COLO668 (cell line): ENCODE measurements around the gene GTSE1.
A peak's percentile ranks its signal among the peaks of the same experiment; 100 is the strongest.
"Not testable (repeated sequence)": the region's sequence is repeated elsewhere in the genome, so short reads cannot be mapped to it uniquely, and the experiment has no call there.

ENCODE experiments used
- DNase-seq: peaks from one replicate; lab custom pipeline; 2025; ENCODE audit not compliant: unreplicated experiment; lab: John Stamatoyannopoulos, UW

Gene GTSE1

GRCh38 chr22:46293577-46294260, 3.0 kb upstream of the GTSE1 start:
- no peak for DNase-seq

- no peak for DNase-seq
Measured at GRCh38 chr22:46294784-46295183, 1.9 kb upstream of the GTSE1 start.

GRCh38 chr22:46295277-46295971, 1.2 kb upstream of the GTSE1 start:
- no peak for DNase-seq

GRCh38 chr22:46297151-46297812, 612 bp downstream of the GTSE1 start:
- DNase-seq = peak; percentile 30

- DNase-seq = no peak
Measured at GRCh38 chr22:46299101-46299500, 2.4 kb downstream of the GTSE1 start.

- DNase-seq = no peak
Measured at GRCh38 chr22:46300491-46300890, 3.8 kb downstream of the GTSE1 start.

GRCh38 chr22:46303347-46303965, 6.8 kb downstream of the GTSE1 start:
- no peak for DNase-seq

GRCh38 chr22:46308283-46308988, 11.8 kb downstream of the GTSE1 start:
- no peak for DNase-seq

- DNase-seq = no peak
Measured at GRCh38 chr22:46309526-46310085, 12.9 kb downstream of the GTSE1 start.

- DNase-seq = no peak
Measured at GRCh38 chr22:46312056-46312455, 15.4 kb downstream of the GTSE1 start.

- DNase-seq = not testable (repeated sequence)
Measured at GRCh38 chr22:46312848-46313247, 16.2 kb downstream of the GTSE1 start.

- DNase-seq = no peak
Measured at GRCh38 chr22:46315976-46316375, 19.3 kb downstream of the GTSE1 start.

GRCh38 chr22:46317646-46318045, 21.0 kb downstream of the GTSE1 start:
- no peak for DNase-seq

- DNase-seq = no peak
Measured at GRCh38 chr22:46318576-46318975, 21.9 kb downstream of the GTSE1 start.

GRCh38 chr22:46319319-46319718, 22.6 kb downstream of the GTSE1 start:
- DNase-seq = no peak

- no peak for DNase-seq
Measured at GRCh38 chr22:46320166-46320710, 23.6 kb downstream of the GTSE1 start.

- DNase-seq = no peak
Measured at GRCh38 chr22:46320716-46321386, 24.2 kb downstream of the GTSE1 start.

- DNase-seq = no peak
Measured at GRCh38 chr22:46322711-46323110, 26.0 kb downstream of the GTSE1 start.

- DNase-seq = no peak
Measured at GRCh38 chr22:46323162-46323561, 26.5 kb downstream of the GTSE1 start.
